ENCODE data around the gene KATNA1.
"Not testable (repeated sequence)": the region's sequence is repeated elsewhere in the genome, so short reads cannot be mapped to it uniquely, and the experiment has no call there.

KATNA1 gene

DNA sequence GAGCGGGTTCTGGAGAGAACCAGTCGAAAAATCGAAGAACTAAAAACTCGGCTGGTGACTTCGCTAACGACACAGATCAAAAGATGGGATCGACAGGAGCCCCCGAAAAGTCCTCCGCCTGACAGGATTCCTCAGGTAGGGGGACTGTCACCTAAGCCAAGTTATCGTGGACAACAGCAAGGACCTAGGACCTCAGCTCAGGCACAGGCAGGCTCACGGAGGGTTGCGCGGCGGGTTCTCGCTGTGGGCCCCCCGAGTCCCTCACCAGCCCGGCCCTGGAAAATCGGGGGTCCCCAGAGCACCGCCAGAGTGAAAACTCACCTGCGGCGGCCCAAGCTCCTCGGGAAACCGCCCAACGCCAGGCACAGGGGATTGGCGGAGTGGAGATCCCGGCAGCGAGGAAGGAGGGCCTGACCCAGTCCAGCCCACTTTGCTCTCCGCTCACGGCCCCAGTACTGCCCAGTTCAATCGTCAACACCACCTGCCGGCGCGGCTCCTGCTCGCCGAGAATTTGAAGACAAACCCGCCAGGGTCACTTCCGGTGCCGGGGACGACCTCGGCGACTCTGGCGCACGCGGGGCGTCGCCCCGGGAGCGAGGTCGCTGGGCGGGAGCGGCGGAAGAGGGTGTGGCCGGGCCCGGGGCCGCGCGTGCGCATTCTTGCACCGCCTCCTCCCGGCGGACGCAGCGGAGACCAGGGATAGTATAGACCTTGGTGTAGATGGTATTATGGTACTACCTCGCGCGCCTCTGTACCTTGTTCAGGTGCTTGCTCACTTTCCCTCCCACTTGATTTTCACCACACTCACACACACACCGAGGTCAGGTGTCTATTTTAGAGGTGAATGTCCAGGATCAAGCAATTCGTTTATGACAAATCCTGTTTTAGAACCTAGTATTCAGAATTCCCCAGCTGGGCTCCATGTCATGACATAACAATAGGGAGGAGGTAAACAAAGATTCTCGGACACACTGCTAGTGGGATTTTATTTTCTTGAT is at the start of gene KATNA1:
TSS of gene KATNA1 (minus strand) at position 567 of the 998 bp plus-strand sequence. CDS start 10,167 bp downstream, outside the sequence.
- FAIRE-seq, result no peak

DNA sequence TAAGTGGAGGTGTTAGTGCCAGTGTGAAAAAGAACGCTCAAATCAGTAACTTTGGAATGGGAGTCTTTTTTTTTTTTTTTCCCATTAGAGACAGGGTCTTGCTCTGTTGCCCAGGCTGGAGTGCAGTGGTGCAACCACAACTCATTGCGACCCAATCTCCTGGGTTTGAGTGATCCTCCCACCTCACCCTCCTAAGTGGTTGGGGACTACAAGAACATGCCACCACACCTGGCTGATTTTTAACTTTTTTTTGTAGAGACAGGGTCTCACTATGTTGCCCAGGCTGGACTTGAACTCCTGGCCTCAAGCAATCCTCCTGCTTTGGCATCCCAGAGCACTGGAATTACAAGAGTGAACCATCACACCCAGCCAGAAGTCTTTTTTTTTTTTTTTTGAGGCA is 49.7 kb upstream of the KATNA1 start:
- FAIRE-seq, result no peak

DNA sequence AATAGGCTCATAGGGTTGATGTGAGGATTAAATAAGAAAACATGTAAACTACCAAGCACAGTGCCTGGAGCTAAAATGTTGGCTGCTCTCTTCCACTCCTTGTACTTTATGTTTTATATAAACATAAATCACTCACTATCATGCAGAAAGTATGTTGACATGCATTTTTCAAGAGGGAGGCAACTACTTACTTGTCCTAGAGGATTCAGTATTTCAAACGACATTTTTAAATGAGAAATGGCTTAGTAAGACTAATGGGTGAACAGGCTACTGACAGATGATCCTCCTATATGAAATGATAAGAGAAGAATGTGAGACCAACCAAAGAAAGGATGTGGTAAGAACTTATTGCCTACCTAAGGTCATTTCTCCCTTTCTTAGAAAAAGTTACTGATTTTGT is 48.4 kb upstream of the KATNA1 start:
- no peak for FAIRE-seq

DNA sequence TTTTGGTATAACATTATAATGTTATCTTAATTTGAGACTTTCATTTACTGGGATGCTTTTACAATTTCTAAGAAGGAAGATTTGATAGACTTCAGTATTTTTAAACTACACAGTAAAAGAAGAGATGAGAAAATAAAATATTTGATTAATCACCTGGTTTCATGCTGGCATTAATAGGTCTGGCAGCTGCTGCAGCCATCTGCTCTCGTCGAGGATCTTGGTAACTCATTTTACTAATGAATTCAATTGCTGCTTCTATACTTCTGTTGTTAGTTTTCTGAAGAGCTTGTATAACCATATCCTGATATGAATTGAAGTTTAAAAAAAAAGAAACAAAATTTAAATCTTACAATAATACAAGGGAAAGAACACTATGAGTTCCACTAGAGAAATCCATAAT is 46.4 kb upstream of the KATNA1 start:
- FAIRE-seq, result peak; percentile 99

DNA sequence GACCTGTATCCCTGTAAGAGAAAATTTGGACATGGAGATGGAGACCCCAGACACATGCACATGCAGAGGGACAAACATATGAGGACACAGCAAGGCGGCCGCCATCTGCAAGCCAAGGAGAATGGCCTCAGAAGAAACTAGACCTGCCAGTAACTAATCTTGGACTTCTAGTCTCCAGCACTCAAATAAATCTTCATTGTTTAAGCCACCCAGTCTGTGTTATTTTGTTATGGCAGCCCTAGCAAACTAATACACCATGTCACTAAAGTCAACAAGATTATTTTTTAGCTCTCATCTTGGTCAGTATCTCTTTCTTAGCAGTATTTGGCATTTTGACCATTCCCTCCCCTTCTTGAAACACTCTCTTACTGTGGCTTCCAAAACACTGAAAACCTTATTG is 42.7 kb upstream of the KATNA1 start:
- FAIRE-seq, result no peak

DNA sequence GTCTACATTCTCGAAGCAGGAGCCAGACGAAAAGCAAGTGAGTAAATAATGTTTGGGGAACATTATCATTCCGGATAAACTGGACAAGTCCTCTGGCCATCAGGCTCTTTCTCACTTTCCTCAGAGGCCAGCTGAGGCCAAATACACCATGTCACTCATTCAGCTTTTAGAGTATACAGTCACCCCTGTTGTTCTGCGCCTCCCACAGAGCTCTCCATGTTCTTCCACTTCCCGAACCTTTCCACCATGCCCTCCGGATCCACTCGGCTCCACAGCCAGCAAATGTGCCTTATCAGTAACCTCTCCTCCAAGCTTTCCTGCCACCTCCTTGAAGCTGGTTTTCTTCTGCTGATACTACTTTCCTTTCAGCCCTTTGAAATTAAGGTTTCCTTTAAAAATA is 37.7 kb upstream of the KATNA1 start:
- FAIRE-seq, result no peak

DNA sequence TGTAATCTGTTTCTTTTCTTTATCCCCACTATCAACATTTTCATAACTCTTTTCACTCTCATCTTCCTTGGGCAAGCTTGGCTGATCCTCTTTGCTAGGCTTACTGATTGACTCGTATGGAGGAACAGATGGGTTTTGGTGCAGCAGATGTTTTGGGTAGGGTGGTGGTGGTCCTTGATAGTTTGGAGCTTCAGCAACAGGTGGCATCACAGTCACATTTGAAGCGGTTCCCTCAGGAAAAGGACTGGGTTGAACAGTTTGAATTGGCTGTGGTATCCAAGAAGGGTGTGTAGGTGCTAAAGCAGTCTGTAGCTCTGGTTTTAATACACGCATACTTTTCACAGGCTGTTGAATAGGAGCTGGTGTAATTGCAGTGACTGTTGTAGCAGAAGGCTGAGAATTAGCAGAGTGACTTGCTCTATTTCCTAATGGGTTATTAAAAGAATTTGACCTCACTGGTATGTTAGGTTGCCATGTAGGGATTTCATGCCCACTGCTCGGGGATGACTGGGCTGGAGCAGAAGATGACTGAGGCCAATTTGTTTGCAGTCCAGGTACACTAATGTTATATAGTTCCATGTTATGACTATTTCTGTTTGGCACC is 34.8 kb upstream of the KATNA1 start:
- FAIRE-seq, result peak; percentile 80

DNA sequence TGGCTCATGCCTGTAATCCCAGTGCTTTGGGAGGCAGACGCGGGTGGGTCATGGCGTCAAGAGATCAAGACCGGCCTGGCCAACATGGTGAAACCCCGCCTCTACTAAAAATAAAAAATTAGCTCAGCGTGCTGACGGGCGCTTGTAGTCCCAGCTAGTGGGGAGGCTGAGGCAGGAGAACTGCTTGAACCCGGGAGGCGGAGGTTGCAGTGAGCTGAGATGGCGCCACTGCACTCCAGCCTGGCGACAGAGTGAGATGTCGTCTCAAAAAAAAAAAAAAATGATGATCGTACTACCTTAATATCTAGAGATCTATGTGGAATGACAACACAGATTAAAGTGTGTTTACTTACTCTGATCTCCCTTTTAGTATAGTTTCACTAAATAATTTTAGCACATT is 33.3 kb upstream of the KATNA1 start:
- FAIRE-seq, result not testable (repeated sequence)

DNA sequence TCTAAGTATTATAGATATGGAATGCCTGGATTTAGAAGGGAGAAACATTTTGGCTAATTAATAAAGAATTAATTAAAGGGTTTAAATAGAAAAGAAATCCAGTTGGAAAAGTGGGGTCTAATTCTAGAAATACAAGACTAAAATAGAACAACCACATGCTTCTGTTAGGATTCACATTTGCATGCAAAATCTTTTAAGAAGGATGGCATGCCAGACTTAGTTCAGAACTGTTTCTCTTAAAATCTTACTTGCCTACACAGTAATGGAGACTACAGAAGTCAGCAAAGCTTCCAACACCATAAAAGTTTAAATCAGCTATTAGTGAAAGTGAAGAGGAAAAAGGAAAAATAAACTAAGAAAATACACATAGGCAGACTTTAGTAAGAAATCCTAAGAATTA is 32.7 kb upstream of the KATNA1 start:
- no peak for FAIRE-seq

DNA sequence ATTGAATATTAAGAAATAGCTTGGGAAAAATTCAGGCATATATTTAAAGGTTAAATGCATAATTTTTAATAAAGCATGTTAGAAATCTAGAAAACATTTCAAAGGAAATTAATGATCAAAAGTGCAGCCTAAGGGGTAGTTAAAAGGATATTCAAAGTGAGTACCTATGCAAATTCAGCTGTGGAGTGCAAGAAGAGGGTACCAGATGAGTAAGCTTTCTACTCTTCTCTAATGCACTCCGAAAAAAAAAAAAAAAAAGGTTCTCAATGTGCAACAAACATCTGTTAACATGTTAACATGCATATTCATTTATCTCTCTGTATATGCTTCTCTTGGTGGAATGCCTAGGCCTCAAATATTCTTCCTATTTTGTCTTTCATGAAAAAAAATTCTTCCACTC is 32.0 kb upstream of the KATNA1 start:
- no peak for FAIRE-seq

DNA sequence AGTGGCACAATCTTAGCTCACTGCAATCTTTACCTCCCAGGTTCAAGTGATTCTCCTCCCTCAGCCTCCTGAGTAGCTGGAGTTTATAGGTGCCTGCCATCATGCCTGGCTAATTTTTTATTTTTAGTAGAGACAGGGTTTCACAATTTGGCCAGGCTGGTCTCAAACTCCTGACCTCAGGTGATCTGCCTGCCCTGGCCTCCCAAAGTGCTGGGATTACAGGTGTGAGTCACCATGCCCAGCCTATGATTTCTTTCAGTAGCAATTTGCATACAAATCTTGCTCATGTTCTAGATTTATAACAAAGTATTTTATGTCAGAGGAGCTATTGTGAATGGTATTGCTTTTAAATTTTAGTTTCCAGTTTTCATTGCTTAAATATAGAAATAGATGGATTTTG is 23.8 kb upstream of the KATNA1 start:
- FAIRE-seq, result not testable (repeated sequence)

DNA sequence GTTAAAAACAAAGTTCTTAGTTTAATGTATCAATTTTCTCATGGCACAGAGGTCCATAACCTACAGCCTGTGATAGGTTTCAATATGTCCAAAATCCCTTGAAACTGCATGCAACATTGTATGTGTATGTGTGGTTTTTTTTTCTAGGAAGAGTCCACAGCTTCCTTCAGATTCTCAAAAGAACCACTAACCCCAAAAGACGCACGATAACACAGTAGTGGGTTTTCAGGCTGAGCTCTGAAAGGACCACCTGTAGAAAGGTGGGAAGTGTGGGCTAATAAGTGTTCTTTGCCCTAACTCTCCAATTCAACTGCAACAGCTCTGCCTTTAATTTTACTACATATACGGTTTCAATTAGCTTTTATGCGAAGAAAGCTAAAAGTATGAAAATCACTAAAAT is 11.5 kb upstream of the KATNA1 start:
- peak; percentile 27 for FAIRE-seq

DNA sequence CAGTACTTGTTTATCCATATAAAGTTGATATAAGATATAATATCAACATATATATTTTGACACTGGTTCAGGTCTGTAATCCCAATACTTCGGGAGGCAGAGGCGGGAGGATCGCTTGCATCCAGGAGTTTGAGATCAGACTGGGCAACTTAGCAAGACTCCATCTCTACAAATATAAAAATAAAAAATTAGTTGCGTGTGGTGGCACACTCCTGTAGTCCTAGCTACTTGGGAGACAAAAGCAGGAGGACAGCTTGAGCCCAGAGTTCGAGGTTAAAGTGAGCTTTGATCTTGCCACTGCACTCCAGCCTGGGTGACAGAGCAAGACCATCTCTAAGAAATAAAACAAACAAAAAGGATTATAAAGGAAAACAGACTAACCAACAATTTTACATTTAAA is 8.9 kb upstream of the KATNA1 start:
- no peak for FAIRE-seq

DNA sequence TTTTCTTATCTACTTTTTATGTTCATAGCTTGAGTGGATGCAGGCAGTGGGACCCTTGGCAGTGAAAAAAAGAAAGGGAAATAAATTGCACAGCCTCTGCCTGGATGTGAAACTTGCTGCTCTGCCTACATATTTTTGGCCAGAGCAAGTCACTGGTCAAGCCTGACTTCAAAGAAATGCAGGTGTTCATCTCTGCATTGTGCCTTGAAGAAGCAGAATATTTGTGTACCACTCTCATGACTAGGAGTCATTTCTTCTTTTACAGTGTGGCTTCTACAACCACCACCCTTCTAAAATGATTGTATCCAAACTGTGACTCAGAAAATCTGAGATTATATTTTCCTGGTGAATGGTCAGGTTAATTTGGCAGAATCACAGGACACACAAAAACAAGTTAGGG is 2.5 kb upstream of the KATNA1 start:
- FAIRE-seq, result no peak

DNA sequence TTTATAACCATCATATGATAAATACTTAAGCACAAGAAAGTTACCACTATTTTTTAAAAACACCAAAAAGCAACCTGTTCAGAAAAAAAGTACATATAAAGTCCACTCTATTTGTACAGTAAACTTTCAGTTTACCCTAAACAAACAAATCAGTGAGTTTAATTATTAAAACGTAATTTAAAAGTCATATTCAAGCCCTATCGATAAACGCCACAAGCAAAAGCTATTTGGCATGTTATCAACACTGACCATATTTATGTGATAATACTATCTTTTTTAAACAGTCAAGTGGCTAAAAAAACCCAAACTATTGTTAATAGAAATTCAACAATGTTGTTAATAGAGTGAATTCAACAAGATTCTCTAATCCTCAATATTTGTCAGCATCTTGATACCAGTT is 1.9 kb downstream of the KATNA1 start:
- FAIRE-seq, result no peak

DNA sequence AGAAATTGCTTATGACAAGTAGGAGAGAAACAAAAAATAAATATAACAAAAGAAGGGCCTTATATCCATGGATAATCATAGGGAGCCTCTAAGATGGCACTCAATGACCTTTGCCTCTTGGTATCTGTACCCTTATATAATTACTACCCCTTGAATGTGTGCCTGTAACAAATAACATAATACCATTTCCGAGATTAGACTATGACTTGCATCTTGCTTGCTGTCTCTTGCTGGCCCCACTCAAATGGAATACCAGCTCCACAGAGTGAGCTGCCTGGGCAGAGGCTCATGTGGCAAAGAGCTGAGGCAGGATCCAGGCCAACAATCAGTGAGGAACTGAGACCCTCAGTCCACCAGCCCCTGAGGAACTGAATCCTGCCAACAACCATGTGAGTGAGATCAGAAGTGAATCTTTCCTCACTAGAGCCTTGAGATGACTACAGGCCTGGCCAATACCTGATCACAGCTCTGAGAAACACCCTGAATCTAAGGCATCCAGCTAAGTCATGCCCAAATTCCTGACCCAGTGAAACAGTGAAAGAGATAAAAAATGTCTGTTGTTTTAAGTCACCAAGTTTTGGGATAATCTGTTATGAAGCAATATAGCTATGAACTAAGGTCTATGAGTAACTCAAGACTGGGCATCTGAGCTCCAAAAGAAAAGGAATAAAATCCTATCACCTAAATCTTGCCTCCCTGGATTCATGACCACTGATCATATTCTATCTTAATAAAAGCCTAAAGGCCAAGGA is 5.5 kb downstream of the KATNA1 start:
- FAIRE-seq, result no peak

DNA sequence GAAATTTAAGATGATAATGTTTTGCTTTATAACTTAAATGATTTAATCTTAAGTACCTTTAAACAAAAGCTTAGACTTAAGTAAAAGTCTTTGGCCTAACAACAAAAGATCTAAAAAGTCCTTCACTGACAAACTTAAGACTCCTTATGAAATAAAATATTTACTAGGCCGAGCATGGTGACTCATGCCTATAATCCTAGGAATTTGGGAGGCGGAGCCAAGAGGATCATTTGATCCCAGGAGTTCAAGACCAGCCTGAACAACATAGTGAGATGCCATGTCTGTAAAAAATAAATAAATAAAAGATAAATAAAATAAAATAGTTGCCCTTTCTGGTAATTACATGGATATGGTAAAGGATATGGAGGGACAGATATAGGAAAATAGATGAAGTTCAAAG is 12.4 kb downstream of the KATNA1 start:
- FAIRE-seq, result no peak

DNA sequence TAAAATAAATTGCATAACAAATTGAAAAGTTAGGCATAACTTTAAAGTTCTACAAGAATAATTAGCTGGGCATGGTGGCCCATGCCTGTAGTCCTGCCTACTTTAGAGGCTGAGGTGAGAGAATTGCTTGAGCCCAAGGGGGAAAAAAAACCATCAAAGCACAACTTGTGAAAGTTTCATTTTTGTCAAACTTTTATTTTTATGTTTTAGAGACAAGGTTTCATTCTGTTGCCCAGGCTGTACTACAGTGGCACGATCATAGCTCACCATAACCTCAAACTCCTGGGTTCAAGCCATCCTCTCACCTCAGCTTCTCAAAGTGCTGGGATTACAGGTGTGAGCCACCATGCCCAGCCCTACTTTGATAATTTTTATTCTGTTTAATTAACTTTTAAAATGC is 14.2 kb downstream of the KATNA1 start:
- no peak for FAIRE-seq

DNA sequence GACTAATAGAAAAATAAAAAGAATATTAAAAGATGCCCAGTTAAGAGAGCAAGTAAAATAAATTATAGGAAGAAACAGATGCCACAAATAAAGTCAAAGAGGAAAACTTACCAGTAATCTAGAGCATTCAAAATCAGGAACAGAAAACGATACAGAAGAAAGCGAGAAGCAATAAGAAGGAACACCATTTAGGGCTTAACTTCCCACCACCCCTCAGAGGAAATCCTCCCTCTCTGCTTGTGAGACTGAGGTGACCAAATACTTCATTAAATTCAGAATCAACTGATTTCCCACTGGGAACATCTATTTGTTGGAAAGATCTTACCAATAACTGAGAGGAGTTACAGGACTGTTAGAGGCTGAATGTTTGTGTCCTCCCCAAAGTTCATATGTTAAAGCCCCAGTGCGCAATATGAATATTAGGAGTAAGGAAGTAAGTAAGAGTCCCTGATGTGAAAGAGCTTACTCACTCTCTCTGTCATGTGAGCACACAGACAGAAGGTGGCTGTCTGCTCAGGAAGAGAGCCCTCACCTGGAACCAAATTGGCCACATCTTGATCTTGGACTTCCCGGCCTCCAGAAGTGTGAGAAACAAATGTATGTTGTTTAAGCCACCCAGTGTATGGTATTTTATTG is 19.5 kb downstream of the KATNA1 start:
- FAIRE-seq, result no peak

DNA sequence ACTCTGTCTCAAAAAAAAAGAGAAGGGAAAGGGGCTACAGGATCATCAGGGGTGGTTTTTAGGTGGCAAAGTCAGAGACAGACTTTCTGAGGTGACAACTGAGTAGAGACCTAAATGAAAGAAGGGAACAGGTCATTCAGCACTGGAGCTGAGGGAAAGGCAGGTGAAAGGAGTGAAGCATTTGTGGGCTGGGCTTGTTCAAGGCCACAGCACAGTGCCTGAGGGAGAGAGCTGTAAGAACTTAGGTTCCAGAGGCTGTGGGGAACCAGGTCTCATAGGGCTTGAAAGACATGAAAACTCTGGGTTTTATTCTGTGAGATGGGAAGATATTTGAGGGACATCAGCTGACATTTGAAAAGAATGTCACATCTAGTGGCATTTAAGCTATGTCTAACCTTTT is 20.8 kb downstream of the KATNA1 start:
- no peak for FAIRE-seq

DNA sequence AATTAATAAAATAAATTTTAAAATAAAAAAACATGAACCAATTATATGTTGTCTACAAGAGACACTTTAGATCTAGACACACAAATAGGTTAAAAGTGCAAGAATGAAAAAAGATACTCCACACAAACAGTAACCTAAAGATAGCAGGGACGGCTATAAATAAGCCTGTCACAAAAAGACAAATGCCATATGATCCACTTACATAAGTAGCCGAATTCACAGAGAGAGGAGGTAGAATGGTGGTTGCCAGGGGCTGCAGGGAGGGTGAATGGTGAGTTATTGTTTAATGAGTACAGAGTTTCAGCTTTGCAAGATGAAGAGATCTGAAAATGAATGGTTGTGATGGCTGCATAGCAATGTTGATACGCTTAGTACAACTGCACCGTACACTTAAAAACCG is 32.7 kb downstream of the KATNA1 start:
- FAIRE-seq, result no peak

DNA sequence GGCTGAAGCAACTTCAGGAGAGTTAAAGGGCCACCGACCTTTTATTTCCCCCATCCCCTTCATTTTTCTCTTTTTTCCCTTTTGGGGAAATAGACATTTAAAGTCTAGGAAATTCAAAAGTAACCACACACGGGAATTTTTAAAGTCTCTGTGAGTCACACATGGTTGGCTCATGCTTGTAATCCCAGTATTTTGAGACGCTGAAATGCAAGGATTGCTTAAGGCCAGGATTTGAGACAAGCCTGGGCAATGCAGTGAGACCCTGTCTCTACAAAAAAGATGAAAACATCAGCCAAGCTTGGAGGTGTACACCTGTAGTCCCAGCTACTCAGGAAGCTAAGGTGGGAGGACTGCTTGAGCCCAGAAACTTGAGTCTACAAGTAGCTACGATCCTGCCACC is 34.2 kb downstream of the KATNA1 start:
- FAIRE-seq, result no peak

DNA sequence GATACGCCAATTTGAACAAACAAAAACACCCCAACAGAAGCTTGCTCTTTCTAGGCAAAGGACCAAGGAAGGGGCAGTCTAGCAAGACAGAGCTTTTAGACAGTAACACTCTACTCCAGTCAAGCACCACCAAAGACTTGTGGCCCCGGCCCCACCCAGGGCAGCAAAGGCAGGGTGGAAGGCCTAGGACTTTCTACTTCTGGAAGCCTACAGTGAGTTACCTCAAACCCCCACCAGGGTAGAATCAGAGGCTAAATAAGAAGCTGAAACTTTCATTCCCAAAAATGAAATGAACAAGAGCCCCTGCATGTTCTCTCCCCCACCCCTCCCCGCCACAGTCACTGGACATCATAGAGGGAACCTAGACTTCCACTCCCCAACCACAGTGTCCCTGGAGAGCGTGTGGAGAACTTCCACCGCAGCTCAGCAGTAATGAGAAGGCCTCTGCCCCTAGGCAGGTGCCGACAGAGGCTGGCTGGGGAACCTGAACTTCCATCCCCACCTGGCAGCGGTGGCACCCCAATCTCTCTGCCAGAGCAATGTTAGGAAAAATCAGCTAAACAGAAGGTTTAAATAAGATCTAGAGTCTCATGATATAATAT is 40.0 kb downstream of the KATNA1 start:
- FAIRE-seq, result no peak

Measured in islet of Langerhans (tissue), 1 donor.